HG03066 (cell line): ENCODE results near the gene MICAL2.

Source experiments
- ATAC-seq: cut with Tn5 transposase; IDR thresholded peaks from one replicate; pipeline ENCODE4 v1.9.1; 2021; ENCODE audit warnings: low read depth; ENCODE audit not compliant: unreplicated experiment

The MICAL2 gene

GRCh38 chr11:12200991-12201985, 90.9 kb downstream of the MICAL2 start:
- no peak for ATAC-seq

DNA sequence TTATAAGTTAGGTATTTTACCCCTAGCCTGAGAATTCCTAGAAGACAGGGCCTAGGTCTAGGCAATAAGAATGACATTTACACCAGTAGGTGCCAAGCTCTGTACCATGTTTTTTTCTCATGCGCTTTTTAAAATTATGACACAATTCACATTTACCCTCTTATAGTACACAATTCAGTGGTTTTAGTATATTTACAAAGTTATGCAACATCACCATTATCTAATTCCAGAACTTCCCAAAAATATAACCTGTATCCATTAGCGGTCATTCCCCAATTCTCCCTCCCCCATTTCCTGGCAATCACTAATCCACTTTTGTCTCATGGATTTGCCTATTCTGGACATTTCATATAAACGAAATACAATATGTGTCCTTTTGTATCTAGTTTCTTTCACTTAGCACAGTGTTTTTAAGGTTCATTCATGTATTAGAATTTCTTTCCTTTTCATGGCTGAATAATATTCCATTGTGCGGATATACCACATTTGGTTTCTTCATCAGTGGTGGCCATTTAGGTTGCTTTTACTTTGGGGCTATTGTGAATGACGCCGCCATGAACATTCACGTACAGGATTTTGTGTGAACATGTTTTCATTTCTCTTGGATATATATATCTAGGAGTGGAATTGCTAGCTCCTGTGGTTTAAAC, 92.4 kb downstream of the MICAL2 start:
- ATAC-seq, result no peak

- ATAC-seq, result no peak
These were observed 94.1 kb downstream of the MICAL2 start for GRCh38 chr11:12204506-12204905.

DNA sequence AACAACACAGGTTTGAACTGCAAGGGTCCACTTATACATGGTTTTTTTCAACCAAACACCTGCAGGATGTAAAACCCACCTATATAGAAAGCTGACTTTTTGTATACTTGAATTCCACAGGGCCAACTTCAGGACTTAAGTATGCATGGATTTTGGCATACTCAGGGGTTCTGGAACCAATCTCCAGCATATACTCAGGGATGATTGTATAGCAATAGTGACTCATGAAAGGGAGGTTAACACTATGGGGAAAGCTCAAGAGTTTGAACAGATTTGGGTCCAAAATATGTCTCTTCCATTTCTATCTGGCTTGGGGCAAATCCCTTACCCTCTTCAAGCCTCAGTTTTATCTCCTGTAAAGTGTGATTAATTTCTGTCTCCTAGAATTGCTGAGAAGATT, 94.9 kb downstream of the MICAL2 start:
- no peak for ATAC-seq

DNA sequence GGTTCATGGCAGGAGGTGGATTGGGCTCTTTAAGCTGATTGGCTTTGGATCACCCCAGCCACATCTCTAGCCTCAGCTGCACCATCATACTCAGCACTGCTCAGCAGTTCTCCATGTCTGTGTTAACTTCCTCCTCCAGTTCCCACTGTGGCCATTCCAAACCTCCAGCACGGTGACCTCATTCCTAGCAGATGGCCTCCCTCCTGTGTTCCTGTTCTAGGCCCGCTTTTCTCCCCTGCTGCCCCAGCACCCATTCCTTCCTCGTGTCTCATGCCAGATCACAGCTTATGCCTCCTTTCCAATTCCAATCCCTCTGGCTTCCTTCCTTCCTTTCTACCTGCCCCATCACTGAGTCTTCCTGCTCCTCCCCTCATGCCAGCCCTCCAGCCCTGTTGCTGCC, 96.1 kb downstream of the MICAL2 start:
- no peak for ATAC-seq

- ATAC-seq, result no peak
These were observed 97.2 kb downstream of the MICAL2 start for GRCh38 chr11:12207384-12208150.

- no peak for ATAC-seq
These were observed 98.7 kb downstream of the MICAL2 start for GRCh38 chr11:12209096-12209495.

GRCh38 chr11:12210200-12210599, 99.8 kb downstream of the MICAL2 start:
- no peak for ATAC-seq

DNA sequence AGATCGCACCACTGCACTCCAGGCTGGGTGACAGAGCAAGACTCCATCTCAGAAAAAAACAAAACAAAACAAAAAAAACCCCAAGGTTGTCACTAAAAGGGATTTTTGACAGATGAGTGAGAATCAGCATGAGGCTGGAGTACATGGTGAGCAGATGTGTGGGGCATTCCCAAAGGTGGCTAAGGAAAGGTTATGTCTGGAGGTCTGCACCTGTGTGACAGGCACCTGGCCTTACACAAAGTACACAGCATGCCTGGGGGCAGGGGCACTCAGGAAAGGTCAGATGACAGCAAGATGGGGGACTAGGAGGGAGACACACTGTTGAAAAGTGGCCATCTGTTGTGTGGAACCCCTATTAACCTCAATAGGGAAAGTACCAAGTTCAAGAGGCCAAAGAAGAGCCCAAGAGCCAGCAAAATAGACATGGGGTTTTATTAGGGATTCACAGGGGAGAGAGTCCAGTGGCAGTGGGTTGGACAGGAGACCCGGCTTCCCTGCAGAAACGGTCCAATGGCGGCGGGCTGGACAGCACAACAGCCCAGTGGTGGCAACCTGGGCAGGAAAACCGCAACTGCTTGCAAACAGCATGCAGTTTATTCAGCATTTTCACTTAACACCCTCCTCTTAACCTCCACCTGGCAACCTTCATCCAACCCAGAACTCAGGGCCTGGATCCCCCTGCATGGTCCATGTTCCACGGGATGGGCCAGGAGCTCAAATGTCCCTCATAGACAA, 101.1 kb downstream of the MICAL2 start:
- no peak for ATAC-seq

DNA sequence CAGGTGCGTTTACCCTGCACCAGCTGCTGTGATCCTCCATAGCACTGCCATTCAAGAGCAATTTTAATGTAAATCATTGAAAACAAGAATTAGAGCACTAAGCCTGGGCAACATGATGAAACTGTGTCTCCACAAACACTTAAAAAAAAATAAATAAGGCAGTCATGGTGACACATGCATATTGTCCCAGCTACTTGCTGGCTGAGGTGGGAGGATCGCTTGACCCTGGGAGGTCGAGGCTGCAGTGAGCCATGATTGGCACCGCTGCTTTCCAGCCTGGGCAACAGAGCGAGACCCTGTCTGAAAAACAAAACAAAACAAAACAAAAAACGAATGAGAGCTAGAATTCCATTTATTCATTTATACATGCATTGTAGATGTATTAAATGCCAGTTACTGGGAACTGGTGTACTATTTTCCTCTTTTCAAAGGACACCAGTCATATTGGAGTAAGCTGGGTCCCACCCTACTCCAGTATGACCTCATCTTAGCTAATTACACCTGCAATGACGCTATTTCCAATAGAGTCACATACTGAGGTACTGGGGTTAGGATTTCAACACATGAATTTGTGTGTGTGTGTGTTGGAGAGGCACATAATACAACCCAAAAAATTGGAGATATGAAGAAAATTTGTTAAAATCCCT, 101.9 kb downstream of the MICAL2 start:
- ATAC-seq, result no peak

GRCh38 chr11:12212821-12213185, 102.4 kb downstream of the MICAL2 start:
- ATAC-seq, result no peak

GRCh38 chr11:12213883-12214282, 103.5 kb downstream of the MICAL2 start:
- ATAC-seq, result no peak

DNA sequence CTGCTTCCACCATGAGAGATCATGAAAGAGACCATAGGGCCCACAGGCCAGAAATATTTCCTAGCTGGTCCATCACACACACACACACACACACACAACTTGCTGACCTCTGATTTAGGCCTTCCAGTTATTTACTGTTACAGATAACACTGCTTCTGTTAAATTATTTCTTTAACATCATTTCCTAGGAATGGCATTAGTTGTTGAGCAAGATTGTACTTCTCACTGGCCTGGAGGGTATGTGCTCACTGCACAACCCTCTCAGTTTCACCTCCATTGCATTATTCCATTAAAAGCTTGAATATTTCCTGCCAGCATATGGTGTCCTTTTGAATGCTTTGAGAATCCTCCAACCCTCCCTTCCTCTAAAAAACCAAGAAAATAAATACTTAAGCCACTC, 104.4 kb downstream of the MICAL2 start:
- no peak for ATAC-seq

- ATAC-seq, result no peak
These were observed 104.8 kb downstream of the MICAL2 start for GRCh38 chr11:12215181-12215593.

- ATAC-seq, result no peak
These were observed 105.7 kb downstream of the MICAL2 start for GRCh38 chr11:12216041-12216451.

GRCh38 chr11:12216671-12217374, 106.4 kb downstream of the MICAL2 start:
- no peak for ATAC-seq

DNA sequence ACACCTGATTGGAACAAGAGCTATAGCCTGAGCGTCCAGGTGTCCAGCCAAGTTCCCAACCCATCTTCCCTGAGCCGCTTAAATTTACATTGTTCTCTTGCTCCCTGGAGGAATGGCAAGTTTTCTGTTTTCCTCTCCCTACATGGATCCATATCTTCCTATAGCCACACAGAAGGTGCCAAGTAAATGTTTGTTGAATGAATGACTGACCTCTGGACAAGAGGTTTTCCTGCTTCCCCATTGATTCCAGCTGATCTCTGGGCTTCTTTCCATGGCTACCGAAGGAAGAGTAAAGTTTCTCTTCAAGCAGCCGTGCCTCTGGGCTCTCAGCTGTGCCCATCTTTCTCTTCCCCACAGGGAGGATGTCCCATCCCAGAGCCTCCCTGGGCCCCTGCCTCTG, 107.5 kb downstream of the MICAL2 start:
- no peak for ATAC-seq

GRCh38 chr11:12218909-12219308, 108.5 kb downstream of the MICAL2 start:
- ATAC-seq, result no peak

DNA sequence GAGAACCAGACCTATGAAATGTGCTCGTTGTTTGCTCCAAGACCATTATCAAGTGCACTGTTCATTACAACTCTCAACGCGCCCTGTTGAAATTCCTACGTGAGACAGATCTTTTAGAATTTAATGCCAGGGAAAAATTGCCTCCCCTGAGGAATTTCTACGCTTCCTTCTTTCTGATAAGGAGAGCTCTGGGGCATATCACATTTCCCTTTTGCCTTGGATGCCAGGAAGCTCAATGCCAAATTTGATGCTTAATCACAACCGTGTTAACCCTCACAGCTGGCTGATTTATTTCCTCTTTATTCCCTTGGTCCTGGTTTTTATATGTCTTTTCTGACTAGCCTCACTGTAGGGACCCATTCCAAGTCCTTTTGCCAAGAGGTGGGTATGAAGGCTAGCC, 109.4 kb downstream of the MICAL2 start:
- ATAC-seq, result no peak
